GM15510 (cell line): ENCODE results near the gene KAZN.

Experiments used
- POLR2A ChIP-seq: IDR thresholded peaks from 3 replicates; pipeline ENCODE4 v1.6.1; 2011; ENCODE audit warnings: borderline replicate concordance; ENCODE audit not compliant: insufficient read length; ENCODE audit errors: extremely low read depth

Gene KAZN

GRCh38 chr1:15027515-15027986 is 429.1 kb downstream of the KAZN start:
- TF ChIP-seq POLR2A, result no peak

- TF ChIP-seq POLR2A, result no peak
Measured at GRCh38 chr1:15028102-15028501, 429.6 kb downstream of the KAZN start.

GRCh38 chr1:15028616-15029015 is 430.1 kb downstream of the KAZN start:
- TF ChIP-seq POLR2A, result no peak

- no peak for TF ChIP-seq POLR2A
Measured at GRCh38 chr1:15029036-15029435, 430.6 kb downstream of the KAZN start.

GRCh38 chr1:15029786-15030185 is 431.3 kb downstream of the KAZN start:
- TF ChIP-seq POLR2A, result no peak

GRCh38 chr1:15031251-15031933 is 432.9 kb downstream of the KAZN start:
- TF ChIP-seq POLR2A, result no peak

- TF ChIP-seq POLR2A, result no peak
Measured at GRCh38 chr1:15033264-15033663, 434.8 kb downstream of the KAZN start.

GRCh38 chr1:15034656-15035055 is 436.2 kb downstream of the KAZN start:
- TF ChIP-seq POLR2A, result no peak

GRCh38 chr1:15035236-15035635 is 436.8 kb downstream of the KAZN start:
- no peak for TF ChIP-seq POLR2A

GRCh38 chr1:15036101-15036500 is 437.6 kb downstream of the KAZN start:
- TF ChIP-seq POLR2A, result no peak

GRCh38 chr1:15038232-15039016 is 439.9 kb downstream of the KAZN start:
- TF ChIP-seq POLR2A, result no peak

- no peak for TF ChIP-seq POLR2A
Measured at GRCh38 chr1:15039017-15039648, 440.6 kb downstream of the KAZN start.

GRCh38 chr1:15039901-15040300 is 441.4 kb downstream of the KAZN start:
- TF ChIP-seq POLR2A, result no peak

GRCh38 chr1:15042866-15043265 is 444.4 kb downstream of the KAZN start:
- TF ChIP-seq POLR2A, result no peak

- TF ChIP-seq POLR2A, result no peak
Measured at GRCh38 chr1:15043934-15044333, 445.4 kb downstream of the KAZN start.
